ENCODE data around the gene CALM1. TPM values are rescaled to one million over a fixed set of nuclear protein-coding genes. Genes with fewer than 3 reads are reported as not detected.

CALM1 gene
- total RNA-seq, 3 donors from 2014 or later: 610 to 985 (median 822) TPM

- Histone ChIP-seq H3K36me3 (ENCODE audit: low read depth) (peaks cover 9% of the 10 kb centered on the region), H3K4me3 (no peak overlapping the region), H3K4me1 (ENCODE audit: low read depth) (peaks cover 18% of the 10 kb centered on the region), H3K9me3 (no peaks in the 10 kb centered on the region)
- TF ChIP-seq CTCF (IDR thresholded peaks at IDR 0.05): no peak
- ATAC-seq (no peak), DNase-seq (no peak)
- intact Hi-C loops (cut with DNase I, micrococcal nuclease): loop anchor here in 1 of 2 donors (2.0 kb wide), 1 partner anchor 96 kb away; no protein-coding TSS in a partner anchor
These were observed 2.2 kb downstream of the CALM1 start for GRCh38 chr14:90398841-90399540.

- Histone ChIP-seq H3K9me3 (no peaks in the 10 kb centered on the region), H3K36me3 (ENCODE audit: low read depth) (peaks cover 15% of the 10 kb centered on the region), H3K4me3 (no peak overlapping the region), H3K4me1 (ENCODE audit: low read depth) (peaks cover 18% of the 10 kb centered on the region)
- ATAC-seq: peak; percentile 71
- intact Hi-C loops (cut with DNase I, micrococcal nuclease): loop anchor here (2.0 to 10.0 kb wide), 3 partner anchors 97 to 298 kb away; no protein-coding TSS in a partner anchor
- peak; percentile 87 to 97 (median 89) for DNase-seq
- peak; percentile 98 for TF ChIP-seq CTCF (IDR thresholded peaks at IDR 0.05)
These were observed 3.0 kb downstream of the CALM1 start for GRCh38 chr14:90399541-90400444.

- H3K4me3 ChIP-seq: no peak overlapping the region
- peaks cover 15% of the 10 kb centered on the region for H3K36me3 ChIP-seq (ENCODE audit: low read depth)
- H3K4me1 ChIP-seq (ENCODE audit: low read depth): peaks cover 18% of the 10 kb centered on the region
- ATAC-seq (no peak), DNase-seq (no peak)
- intact Hi-C loops (cut with DNase I, micrococcal nuclease): loop anchor here (5.0 to 10.0 kb wide), 2 partner anchors 114 to 296 kb away; no protein-coding TSS in a partner anchor
- no peak for TF ChIP-seq CTCF (IDR thresholded peaks at IDR 0.05)
- no peaks in the 10 kb centered on the region for H3K9me3 ChIP-seq
These were observed 4.2 kb downstream of the CALM1 start for GRCh38 chr14:90400904-90401561.

GRCh38 chr14:90402016-90402415 lies 5.2 kb downstream of the CALM1 start:
- peaks cover 18% of the 10 kb centered on the region for H3K4me1 ChIP-seq (ENCODE audit: low read depth)
- ATAC-seq: no peak
- no peak overlapping the region for H3K4me3 ChIP-seq
- no peak for DNase-seq
- intact Hi-C loops (cut with DNase I, micrococcal nuclease): loop anchor here (5.0 to 10.0 kb wide), 2 partner anchors 113 to 295 kb away; no protein-coding TSS in a partner anchor
- no peak for TF ChIP-seq CTCF (IDR thresholded peaks at IDR 0.05)
- peaks cover 15% of the 10 kb centered on the region for H3K36me3 ChIP-seq (ENCODE audit: low read depth)
- no peaks in the 10 kb centered on the region for H3K9me3 ChIP-seq

- ATAC-seq (no peak), DNase-seq (no peak)
- Histone ChIP-seq H3K9me3 (no peaks in the 10 kb centered on the region), H3K4me3 (no peak overlapping the region), H3K4me1 (ENCODE audit: low read depth) (peaks cover 18% of the 10 kb centered on the region), H3K36me3 (ENCODE audit: low read depth) (peaks cover 15% of the 10 kb centered on the region)
- no peak for TF ChIP-seq CTCF (IDR thresholded peaks at IDR 0.05)
- intact Hi-C loops (cut with DNase I, micrococcal nuclease): loop anchor here (5.0 to 10.0 kb wide), 2 partner anchors 112 to 294 kb away; no protein-coding TSS in a partner anchor
These were observed 6.2 kb downstream of the CALM1 start for GRCh38 chr14:90403065-90403464.

All from mucosa of descending colon (tissue), 3 donors.